K562 (cell line): Measurements from ENCODE around the gene TPCN1. TPM values are rescaled to one million over a fixed set of nuclear protein-coding genes. Genes with fewer than 3 reads are reported as not detected.

Experiments used
- CTCF ChIP-seq, 3 experiments: IDR thresholded peaks in 2 of 3; conservative IDR thresholded peaks in 1 of 3; 2 replicates each; pipeline ENCODE4 v1.5.1; 2011 to 2012; ENCODE audit warnings: low read length in 3 of 3, mild to moderate bottlenecking in 3 of 3, control low read depth in 2 of 3, improper control_type of control experiment in 1 of 3, inconsistent platforms in 1 of 3, low read depth in 1 of 3, mixed read lengths in 1 of 3, moderate library complexity in 1 of 3; ENCODE audit not compliant: insufficient read depth in 2 of 3
- HDAC6 ChIP-seq: IDR thresholded peaks from 2 replicates; pipeline ENCODE4 v1.6.1; 2012; ENCODE audit warnings: low read depth, mild to moderate bottlenecking, control low read depth, inconsistent platforms, low read length, moderate library complexity
- MEF2A ChIP-seq: IDR thresholded peaks from 2 replicates; pipeline ENCODE4 v1.6.1; 2011; ENCODE audit warnings: low read depth, mild to moderate bottlenecking, low read length, moderate library complexity; ENCODE audit not compliant: control insufficient read depth
- MGA ChIP-seq: fragments of 450-650 bp; IDR thresholded peaks from 2 replicates; pipeline ENCODE4 v1.6.1; 2016; ENCODE audit warnings: mild to moderate bottlenecking, moderate library complexity
- NR3C1 ChIP-seq: sonication (generic); formaldehyde crosslinking; IDR thresholded peaks from 2 replicates; pipeline ENCODE4 v1.8.1; 2022; ENCODE audit warnings: missing genetic modification reagents
- PCBP1 ChIP-seq: fragments of 200-400 bp; formaldehyde crosslinking; IDR thresholded peaks from 2 replicates; pipeline ENCODE4 v1.6.1; 2018; ENCODE audit warnings: mild to moderate bottlenecking, low read depth, low read length; ENCODE audit not compliant: poor library complexity, severe bottlenecking
- SMC3 ChIP-seq: conservative IDR thresholded peaks from 2 replicates; pipeline ENCODE4 v1.6.1; 2011; ENCODE audit warnings: low read depth, low read length, improper control_type of control experiment; ENCODE audit not compliant: insufficient read depth
- THAP12 ChIP-seq: fragments of 250-450 bp; sonication (Bioruptor Pico); IDR thresholded peaks from 2 replicates; pipeline ENCODE4 v1.9.0; 2021; ENCODE audit warnings: mild to moderate bottlenecking, inconsistent platforms
- polyA plus RNA-seq, 8 experiments: library from polyadenylated mRNA; depleted of rRNA in 4 of 8; stranded (reverse) in 5 of 8; unstranded in 3 of 8; fragments of >200 nt; fragmentation: Nextera tagmentation in 2 of 8; fragmentation: Illumina TruSeq in 1 of 8; extraction: Ambion mirVana in 2 of 8; extraction: Trizol in 1 of 8; gene quantifications; 2 replicates each; pipeline versions ENCODE4 v1.2.1 to v1.2.3, GENCODE V29; 2011 to 2014; ENCODE audit warnings: inconsistent platforms in 1 of 8, missing spikeins in 1 of 8
- total RNA-seq, 7 experiments: library from RNA; depleted of rRNA in 6 of 7; stranded (reverse); fragments of >200 nt in 6 of 7; fragmentation: Illumina TruSeq in 2 of 7; extraction: Trizol in 2 of 7; gene quantifications; 2 replicates each; pipeline versions ENCODE4 v1.2.1 to v1.2.3, GENCODE V29; 2011 to 2021; ENCODE audit warnings: low replicate concordance in 1 of 7
- TF ChIP-seq, protein P1 (sequence below): fragments of 450-650 bp; IDR thresholded peaks from 2 replicates; pipeline ENCODE4 v1.6.1; 2016; ENCODE audit warnings: borderline replicate concordance

The TPCN1 gene
- total and polyA plus RNA-seq, 9 of the 15 experiments (the other 6 are each of a cell fraction or from before 2014, with no cell fraction given): 0.80 to 23.8 (median 7.4) TPM

DNA sequence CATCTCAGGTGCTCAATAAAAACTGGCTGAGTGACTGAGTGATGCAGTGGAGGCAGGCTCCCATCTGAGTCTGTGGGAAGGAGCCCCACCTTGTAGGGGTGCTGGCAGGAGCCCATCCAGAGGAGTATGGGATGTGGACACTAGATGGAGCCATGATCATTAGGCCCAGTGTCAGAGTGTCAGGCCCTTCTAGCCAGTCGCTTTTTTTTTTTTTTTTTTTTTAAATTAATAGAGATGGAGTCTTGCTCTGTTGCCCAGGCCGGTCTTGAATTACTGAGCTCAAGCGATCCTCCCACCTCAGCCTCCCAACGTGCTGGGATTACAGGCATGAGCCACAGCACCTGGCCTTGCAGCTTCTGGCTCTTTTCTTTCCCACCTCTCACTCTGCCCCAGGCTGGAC lies 24.3 kb upstream of the TPCN1 start (continued):
- TF ChIP-seq PCBP1 (no peak), CTCF (IDR thresholded peaks at IDR 0.05 in 2 of 3, conservative IDR thresholded peaks at IDR 0.05 in 1 of 3; ENCODE audit: insufficient read depth in 2 of 3, low read depth in 1 of 3, low read length in 3 of 3) (peak; percentile 77 to 91 (median 78)), NR3C1 (CRISPR knock-in tag) (no peak), SMC3 (peak; percentile 49; the same call in 1 of the 2 replicates), MEF2A (no peak), HDAC6 (no peak), MGA (no peak), THAP12 (0 out of 2 replicates have a peak, but pooled peaks have one; percentile 22)
- TF ChIP-seq, protein P1, sequence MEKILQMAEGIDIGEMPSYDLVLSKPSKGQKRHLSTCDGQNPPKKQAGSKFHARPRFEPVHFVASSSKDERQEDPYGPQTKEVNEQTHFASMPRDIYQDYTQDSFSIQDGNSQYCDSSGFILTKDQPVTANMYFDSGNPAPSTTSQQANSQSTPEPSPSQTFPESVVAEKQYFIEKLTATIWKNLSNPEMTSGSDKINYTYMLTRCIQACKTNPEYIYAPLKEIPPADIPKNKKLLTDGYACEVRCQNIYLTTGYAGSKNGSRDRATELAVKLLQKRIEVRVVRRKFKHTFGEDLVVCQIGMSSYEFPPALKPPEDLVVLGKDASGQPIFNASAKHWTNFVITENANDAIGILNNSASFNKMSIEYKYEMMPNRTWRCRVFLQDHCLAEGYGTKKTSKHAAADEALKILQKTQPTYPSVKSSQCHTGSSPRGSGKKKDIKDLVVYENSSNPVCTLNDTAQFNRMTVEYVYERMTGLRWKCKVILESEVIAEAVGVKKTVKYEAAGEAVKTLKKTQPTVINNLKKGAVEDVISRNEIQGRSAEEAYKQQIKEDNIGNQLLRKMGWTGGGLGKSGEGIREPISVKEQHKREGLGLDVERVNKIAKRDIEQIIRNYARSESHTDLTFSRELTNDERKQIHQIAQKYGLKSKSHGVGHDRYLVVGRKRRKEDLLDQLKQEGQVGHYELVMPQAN: no peak
